Measurements from ENCODE around the gene ZNF219. TPM values are rescaled to one million over a fixed set of nuclear protein-coding genes. Genes with fewer than 3 reads are reported as not detected.
A peak's percentile ranks its signal among the peaks of the same experiment; 100 is the strongest.

ZNF219 gene
- total and polyA plus RNA-seq, 8 donors: 13.5 to 23.6 (median 17.0) TPM

- no peak for FAIRE-seq
- Histone ChIP-seq H3K4me1 (peaks cover 12 to 42% (median 32%) of the 10 kb centered on the region in 3 donors), H3K4me3 (no peak overlapping the region), H3K36me3 (no peaks in the 10 kb centered on the region), H3K27ac (peak overlapping the region in 2 of 4 donors; percentile 54 to 60), H3K9me3 (no peaks in the 10 kb centered on the region), H3K27me3 (no peaks in the 10 kb centered on the region)
- DNase-seq: no peak
- intact Hi-C loops (cut with DNase I): no loop called here
- no peak for ATAC-seq
- WGBS, 2 donors: 44 to 52% methylated on average over 4 of the region's 4 CpGs
- TF ChIP-seq CTCF (IDR thresholded peaks at IDR 0.05): no peak
Observed at GRCh38 chr14:21054768-21055145, 43.7 kb downstream of the ZNF219 start.

GRCh38 chr14:21054123-21054767, 44.2 kb downstream of the ZNF219 start:
- peak; percentile 72 to 87 (median 84) for ATAC-seq
- FAIRE-seq: no peak
- Histone ChIP-seq H3K36me3 (no peaks in the 10 kb centered on the region), H3K9me3 (no peaks in the 10 kb centered on the region), H3K27me3 (no peaks in the 10 kb centered on the region), H3K4me3 (no peak overlapping the region), H3K4me1 (peaks cover 12 to 45% (median 32%) of the 10 kb centered on the region in 3 donors), H3K27ac (peak overlapping the region in 2 of 4 donors; percentile 54 to 60)
- DNase-seq: peak in 3 of 6 donors; percentile 28 to 57 (median 45)
- WGBS, 2 donors: 12 to 14% methylated on average over 3 of the region's 3 CpGs
- intact Hi-C loops (cut with DNase I): no loop called here
- TF ChIP-seq CTCF (IDR thresholded peaks at IDR 0.05): no peak

- H3K9me3 ChIP-seq: no peaks in the 10 kb centered on the region
- no peak for TF ChIP-seq CTCF (IDR thresholded peaks at IDR 0.05)
- no peaks in the 10 kb centered on the region for H3K36me3 ChIP-seq
- H3K4me3 ChIP-seq: no peak overlapping the region
- 82 to 83% methylated on average over 20 of the region's 20 CpGs for WGBS, 2 donors
- FAIRE-seq (no peak), DNase-seq (no peak), ATAC-seq (peak in 1 of 4 donors; percentile 11)
- no peaks in the 10 kb centered on the region for H3K27me3 ChIP-seq
- intact Hi-C loops (cut with DNase I): no loop called here
- H3K4me1 ChIP-seq: peaks cover 12 to 53% (median 32%) of the 10 kb centered on the region in 3 donors
- peak overlapping the region in 2 of 4 donors; percentile 54 to 60 for H3K27ac ChIP-seq
Observed at GRCh38 chr14:21053184-21054122, 45.0 kb downstream of the ZNF219 start.

- peaks cover 12 to 61% (median 27%) of the 10 kb centered on the region in 3 donors for H3K4me1 ChIP-seq
- no peak for TF ChIP-seq CTCF (IDR thresholded peaks at IDR 0.05)
- no peaks in the 10 kb centered on the region for H3K36me3 ChIP-seq
- H3K27me3 ChIP-seq: no peaks in the 10 kb centered on the region
- WGBS, 2 donors: 65 to 67% methylated on average over 3 of the region's 3 CpGs
- no peak for DNase-seq
- no peak for ATAC-seq
- no peak overlapping the region for H3K4me3 ChIP-seq
- H3K27ac ChIP-seq: no peak overlapping the region
- intact Hi-C loops (cut with DNase I): no loop called here
- H3K9me3 ChIP-seq: no peaks in the 10 kb centered on the region
- no peak for FAIRE-seq
Observed at GRCh38 chr14:21050597-21050996, 47.9 kb downstream of the ZNF219 start.
